ENCODE results near the gene STAU1. TPM values are rescaled to one million over a fixed set of nuclear protein-coding genes. Genes with fewer than 3 reads are reported as not detected.
A peak's percentile ranks its signal among the peaks of the same experiment; 100 is the strongest.
"Not testable (repeated sequence)": the region's sequence is repeated elsewhere in the genome, so short reads cannot be mapped to it uniquely, and the experiment has no call there.

Gene STAU1
- total RNA-seq, 1 experiment from 2014 or later, result 80.1 TPM

GRCh38 chr20:49214571-49214970, 26.4 kb upstream of the STAU1 start:
- peaks cover 2% of the 10 kb centered on the region; the same call in 1 of the 2 replicates for H3K36me3 ChIP-seq
- peaks cover 22% of the 10 kb centered on the region for H3K9me3 ChIP-seq
- no peak for DNase-seq
- H3K4me3 ChIP-seq, result no peak overlapping the region
- H3K27me3 ChIP-seq, result no peaks in the 10 kb centered on the region

GRCh38 chr20:49210757-49211110, 22.6 kb upstream of the STAU1 start:
- Histone ChIP-seq H3K9me3 (peaks cover 24% of the 10 kb centered on the region), H3K4me3 (no peak overlapping the region), H3K36me3 (no peaks in the 10 kb centered on the region), H3K27me3 (no peaks in the 10 kb centered on the region)
- DNase-seq, result no peak

GRCh38 chr20:49210101-49210756, 22.1 kb upstream of the STAU1 start:
- Histone ChIP-seq H3K4me3 (no peak overlapping the region), H3K27me3 (no peaks in the 10 kb centered on the region), H3K36me3 (no peaks in the 10 kb centered on the region), H3K9me3 (peaks cover 24% of the 10 kb centered on the region)
- no peak for DNase-seq

- H3K4me3 ChIP-seq, result no peak overlapping the region
- DNase-seq, result no peak
- no peaks in the 10 kb centered on the region for H3K27me3 ChIP-seq
- H3K9me3 ChIP-seq, result peaks cover 22% of the 10 kb centered on the region
- H3K36me3 ChIP-seq, result no peaks in the 10 kb centered on the region
Measured at GRCh38 chr20:49207076-49207475, 18.9 kb upstream of the STAU1 start.

GRCh38 chr20:49203746-49204145, 15.6 kb upstream of the STAU1 start:
- DNase-seq, result no peak
- no peaks in the 10 kb centered on the region for H3K9me3 ChIP-seq
- H3K36me3 ChIP-seq, result no peaks in the 10 kb centered on the region
- no peaks in the 10 kb centered on the region for H3K27me3 ChIP-seq
- H3K4me3 ChIP-seq, result no peak overlapping the region

- H3K4me3 ChIP-seq, result no peak overlapping the region
- no peaks in the 10 kb centered on the region for H3K27me3 ChIP-seq
- DNase-seq, result no peak
- H3K9me3 ChIP-seq, result no peaks in the 10 kb centered on the region
- no peaks in the 10 kb centered on the region for H3K36me3 ChIP-seq
Measured at GRCh38 chr20:49203011-49203410, 14.9 kb upstream of the STAU1 start.

- no peak for DNase-seq
- Histone ChIP-seq H3K9me3 (no peaks in the 10 kb centered on the region), H3K36me3 (no peaks in the 10 kb centered on the region), H3K4me3 (no peak overlapping the region), H3K27me3 (no peaks in the 10 kb centered on the region)
Measured at GRCh38 chr20:49199729-49200293, 11.7 kb upstream of the STAU1 start.

- peak; percentile 87 for DNase-seq
- not testable (repeated sequence) for H3K36me3 ChIP-seq, H3K4me3 ChIP-seq, H3K9me3 ChIP-seq, H3K27me3 ChIP-seq
Measured at GRCh38 chr20:49192944-49193518, 4.9 kb upstream of the STAU1 start.

GRCh38 chr20:49187330-49187850, 744 bp downstream of the STAU1 start:
- H3K4me3 ChIP-seq, result peak overlapping the region; percentile 68

GRCh38 chr20:49186535-49187329, 1.4 kb downstream of the STAU1 start:
- H3K27me3 ChIP-seq, result no peaks in the 10 kb centered on the region
- peak; percentile 49 for DNase-seq
- H3K36me3 ChIP-seq, result peaks cover 33% of the 10 kb centered on the region

More at GRCh38 chr20:49187330-49187850, 744 bp downstream of the STAU1 start:
- no peak for DNase-seq
- no peaks in the 10 kb centered on the region for H3K27me3 ChIP-seq
- peaks cover 33% of the 10 kb centered on the region for H3K36me3 ChIP-seq
- peaks cover 3% of the 10 kb centered on the region for H3K9me3 ChIP-seq

GRCh38 chr20:49185071-49185761, 2.9 kb downstream of the STAU1 start:
- H3K9me3 ChIP-seq, result peaks cover 3% of the 10 kb centered on the region
- no peak overlapping the region for H3K4me3 ChIP-seq
- H3K36me3 ChIP-seq, result peaks cover 33% of the 10 kb centered on the region
- no peaks in the 10 kb centered on the region for H3K27me3 ChIP-seq
- no peak for DNase-seq

More at GRCh38 chr20:49186535-49187329, 1.4 kb downstream of the STAU1 start:
- Histone ChIP-seq H3K9me3 (peaks cover 3% of the 10 kb centered on the region), H3K4me3 (peak overlapping the region; percentile 68)

GRCh38 chr20:49184691-49185070, 3.5 kb downstream of the STAU1 start:
- Histone ChIP-seq H3K9me3 (peaks cover 3% of the 10 kb centered on the region), H3K4me3 (no peak overlapping the region), H3K27me3 (no peaks in the 10 kb centered on the region), H3K36me3 (peaks cover 33% of the 10 kb centered on the region)
- no peak for DNase-seq

- not testable (repeated sequence) for H3K9me3 ChIP-seq, DNase-seq, H3K4me3 ChIP-seq, H3K27me3 ChIP-seq
- peaks cover 33% of the 10 kb centered on the region for H3K36me3 ChIP-seq
Measured at GRCh38 chr20:49184084-49184501, 4.0 kb downstream of the STAU1 start.

GRCh38 chr20:49183444-49183843, 4.7 kb downstream of the STAU1 start:
- H3K9me3 ChIP-seq, result no peaks in the 10 kb centered on the region
- H3K27me3 ChIP-seq, result no peaks in the 10 kb centered on the region
- H3K4me3 ChIP-seq, result no peak overlapping the region
- H3K36me3 ChIP-seq, result peaks cover 35% of the 10 kb centered on the region
- no peak for DNase-seq

- no peak for DNase-seq
- no peaks in the 10 kb centered on the region for H3K27me3 ChIP-seq
- H3K4me3 ChIP-seq, result no peak overlapping the region
- H3K9me3 ChIP-seq, result no peaks in the 10 kb centered on the region
- peaks cover 48% of the 10 kb centered on the region for H3K36me3 ChIP-seq
Measured at GRCh38 chr20:49181265-49181877, 6.8 kb downstream of the STAU1 start.

All from MG63 (cell line).